GM23338 (cell line): ENCODE data around the gene MSMB. TPM values are rescaled to one million over a fixed set of nuclear protein-coding genes. Genes with fewer than 3 reads are reported as not detected.

Experiments
- ATAC-seq: fragments of 200-7000 bp; cut with Tn5 transposase; 3 replicates; pipeline ENCODE4 v1.9.1; 2020
- DNase-seq: peaks from one replicate; pipeline ENCODE4 v3.0.0-alpha.2; 2015; ENCODE audit warnings: low spot score
- H2AFZ ChIP-seq: fragments of 200-600 bp; sonication (generic); 2 replicates; pipeline ENCODE4 v1.8.0; 2016; ENCODE audit warnings: antibody characterized with exemption, mild to moderate bottlenecking, moderate library complexity
- H3F3A ChIP-seq: fragments of 200-600 bp; sonication (generic); replicated peaks from 2 replicates; pipeline ENCODE4 v1.8.0; 2017; ENCODE audit warnings: antibody characterized with exemption, mixed run types, low read depth
- H3K27ac ChIP-seq: fragments of 200-600 bp; sonication (generic); 2 replicates; pipeline ENCODE4 v1.6.1; 2016; ENCODE audit warnings: low read depth
- H3K27me3 ChIP-seq: fragments of 200-600 bp; sonication (generic); 2 replicates; pipeline ENCODE4 v1.8.0; 2016; ENCODE audit warnings: mild to moderate bottlenecking, mixed run types, moderate library complexity; ENCODE audit not compliant: insufficient read depth
- H3K36me3 ChIP-seq: fragments of 200-600 bp; sonication (generic); 2 replicates; pipeline ENCODE4 v1.8.0; 2016; ENCODE audit warnings: mild to moderate bottlenecking; ENCODE audit not compliant: insufficient read depth
- H3K4me1 ChIP-seq: fragments of 200-600 bp; sonication (generic); 2 replicates; pipeline ENCODE4 v1.8.0; 2016; ENCODE audit warnings: mild to moderate bottlenecking, moderate library complexity; ENCODE audit not compliant: insufficient read depth
- H3K4me2 ChIP-seq: fragments of 200-600 bp; sonication (generic); 2 replicates; pipeline ENCODE4 v1.7.1; 2017; ENCODE audit warnings: mixed run types
- H3K4me3 ChIP-seq: fragments of 200-600 bp; sonication (generic); 2 replicates; pipeline ENCODE4 v1.6.1; 2016; ENCODE audit warnings: mixed run types
- H3K79me2 ChIP-seq: fragments of 200-600 bp; sonication (generic); replicated peaks from 2 replicates; pipeline ENCODE4 v1.8.0; 2017; ENCODE audit warnings: mild to moderate bottlenecking; ENCODE audit not compliant: insufficient read depth
- H3K9me2 ChIP-seq: fragments of 200-600 bp; sonication (generic); 2 replicates; pipeline ENCODE4 v1.8.0; 2017; ENCODE audit not compliant: insufficient read depth
- H4K20me1 ChIP-seq: fragments of 200-600 bp; sonication (generic); replicated peaks from 2 replicates; pipeline ENCODE4 v1.8.0; 2017; ENCODE audit warnings: mild to moderate bottlenecking; ENCODE audit not compliant: insufficient read depth
- H3K27ac Mint-ChIP-seq: 2 replicates; pipeline ENCODE4 v1.8.0; 2020; ENCODE audit warnings: inconsistent platforms, mild to moderate bottlenecking, moderate library complexity, mixed read lengths
- H3K27me3 Mint-ChIP-seq: 3 replicates; pipeline ENCODE4 v1.8.0; 2022; ENCODE audit warnings: low read depth, mild to moderate bottlenecking, moderate library complexity, mixed read lengths, inconsistent platforms; ENCODE audit not compliant: insufficient read depth, poor library complexity
- H3K36me3 Mint-ChIP-seq: 3 replicates; pipeline ENCODE4 v1.8.0; 2021; ENCODE audit warnings: low read depth, mild to moderate bottlenecking, inconsistent platforms, moderate library complexity, mixed read lengths
- H3K4me1 Mint-ChIP-seq: 3 replicates; pipeline ENCODE4 v1.8.0; 2020; ENCODE audit warnings: mild to moderate bottlenecking, inconsistent platforms, mixed read lengths
- H3K4me3 Mint-ChIP-seq: 3 replicates; pipeline ENCODE4 v1.8.0; 2021; ENCODE audit warnings: moderate library complexity, mild to moderate bottlenecking, inconsistent platforms, mixed read lengths
- H3K9me3 Mint-ChIP-seq: 3 replicates; pipeline ENCODE4 v1.8.0; 2020; ENCODE audit warnings: moderate library complexity, mild to moderate bottlenecking, inconsistent platforms, mixed read lengths
- CREB1 ChIP-seq: fragments of 250-450 bp; sonication (Bioruptor Pico); IDR thresholded peaks from 2 replicates; pipeline ENCODE4 v1.5.0; 2020; ENCODE audit warnings: low read depth, mild to moderate bottlenecking, moderate library complexity
- ETS1 ChIP-seq: IDR thresholded peaks from 2 replicates; pipeline ENCODE4 v1.6.1; 2016; ENCODE audit warnings: antibody characterized with exemption
- EZH2 ChIP-seq: fragments of 200-600 bp; sonication (generic); IDR thresholded peaks from one replicate; pipeline ENCODE4 v1.8.0; 2017; ENCODE audit warnings: antibody characterized with exemption, mild to moderate bottlenecking, low read depth; ENCODE audit not compliant: unreplicated experiment
- NANOG ChIP-seq: IDR thresholded peaks from 2 replicates; pipeline ENCODE4 v1.6.1; 2016; ENCODE audit warnings: antibody characterized with exemption, borderline replicate concordance
- POLR2AphosphoS5 ChIP-seq: IDR thresholded peaks from 2 replicates; pipeline ENCODE4 v1.6.1; 2016; ENCODE audit warnings: antibody characterized with exemption, low read depth
- REST ChIP-seq: IDR thresholded peaks from one replicate; pipeline ENCODE4 v1.6.1; 2018; ENCODE audit warnings: antibody characterized with exemption; ENCODE audit not compliant: unreplicated experiment
- ZNF114 ChIP-seq: fragments of 250-450 bp; sonication (Bioruptor Pico); IDR thresholded peaks from 2 replicates; pipeline ENCODE4 v1.5.0; 2020; ENCODE audit warnings: mild to moderate bottlenecking, moderate library complexity
- ZNF331 ChIP-seq: fragments of 250-450 bp; sonication (Bioruptor Pico); IDR thresholded peaks from 2 replicates; pipeline ENCODE4 v1.5.0; 2020; ENCODE audit warnings: low read depth, mild to moderate bottlenecking, moderate library complexity
- ZNF462 ChIP-seq: fragments of 250-450 bp; sonication (Bioruptor Pico); IDR thresholded peaks from 2 replicates; pipeline ENCODE4 v1.5.0; 2020; ENCODE audit warnings: mild to moderate bottlenecking, moderate library complexity
- polyA plus RNA-seq: library from polyadenylated mRNA; unstranded; fragments of >200 nt; fragmentation: Nextera tagmentation; extraction: Ambion mirVana; gene quantifications from 2 replicates; pipeline ENCODE4 v1.2.1, GENCODE V29; 2016
- total RNA-seq: library from RNA; depleted of rRNA; stranded (reverse); fragments of >200 nt; shearing (Covaris generic); gene quantifications from 2 replicates; pipeline ENCODE4 v1.2.3, GENCODE V29; 2014

Gene MSMB
- total and polyA plus RNA-seq, 2 experiments from 2014 or later, result not detected

GRCh38 chr10:46025406-46025805 lies 20.7 kb downstream of the MSMB start (continued):
- TF ChIP-seq REST (no peak), ZNF331 (CRISPR knock-in tag) (no peak), NANOG (no peak), POLR2AphosphoS5 (no peak)

GRCh38 chr10:46024948-46025347 lies 21.1 kb downstream of the MSMB start:
- H3K36me3 Mint-ChIP-seq, result no peaks in the 10 kb centered on the region; the same call in 2 of the 3 replicates
- no peak overlapping the region for H3K27ac Mint-ChIP-seq
- Histone ChIP-seq H3K27me3 (no peaks in the 10 kb centered on the region), H2AFZ (no peak overlapping the region), H3K4me3 (no peak overlapping the region), H3K79me2 (peaks cover 90% of the 10 kb centered on the region), H4K20me1 (peaks cover 29% of the 10 kb centered on the region), H3K4me2 (no peak overlapping the region), H3K9me2 (no peaks in the 10 kb centered on the region), H3K36me3 (no peaks in the 10 kb centered on the region), H3K4me1 (peaks cover 43% of the 10 kb centered on the region), H3K27ac (no peak overlapping the region), H3F3A (no peaks in the 10 kb centered on the region)
- DNase-seq (no peak), ATAC-seq (no peak)
- H3K27me3 Mint-ChIP-seq, result no peaks in the 10 kb centered on the region
- TF ChIP-seq EZH2 (no peak), NANOG (no peak), ZNF114 (CRISPR knock-in tag) (no peak), ETS1 (no peak), POLR2AphosphoS5 (no peak)
- H3K4me3 Mint-ChIP-seq, result no peak overlapping the region
- H3K9me3 Mint-ChIP-seq, result no peaks in the 10 kb centered on the region; the same call in 2 of the 3 replicates
- peaks cover 36% of the 10 kb centered on the region for H3K4me1 Mint-ChIP-seq

GRCh38 chr10:46022978-46023702 lies 22.9 kb downstream of the MSMB start:
- H3K4me1 Mint-ChIP-seq, result peaks cover 26% of the 10 kb centered on the region
- no peak for TF ChIP-seq ZNF462
- TF ChIP-seq CREB1 (CRISPR knock-in tag), result peak; percentile 69

More at GRCh38 chr10:46022978-46023702, 22.9 kb downstream of the MSMB start:
- H3F3A ChIP-seq, result no peaks in the 10 kb centered on the region
- no peaks in the 10 kb centered on the region for H3K27me3 ChIP-seq
- H2AFZ ChIP-seq, result peak overlapping the region; percentile 83
- H3K27me3 Mint-ChIP-seq, result no peaks in the 10 kb centered on the region
- DNase-seq (peak; percentile 90), ATAC-seq (peak; percentile 94)
- H3K36me3 ChIP-seq, result no peaks in the 10 kb centered on the region
- no peaks in the 10 kb centered on the region for H3K36me3 Mint-ChIP-seq
- no peaks in the 10 kb centered on the region; the same call in 2 of the 3 replicates for H3K9me3 Mint-ChIP-seq
- H3K9me2 ChIP-seq, result no peaks in the 10 kb centered on the region
- peak overlapping the region; percentile 77 for H3K4me2 ChIP-seq
- H3K4me3 Mint-ChIP-seq, result peak overlapping the region; percentile 78
- H3K4me1 ChIP-seq, result peaks cover 37% of the 10 kb centered on the region
- H3K4me3 ChIP-seq, result peak overlapping the region; percentile 75
- peak overlapping the region; percentile 56 for H3K27ac ChIP-seq
- H4K20me1 ChIP-seq, result peaks cover 34% of the 10 kb centered on the region
- H3K27ac Mint-ChIP-seq, result peak overlapping the region; percentile 80
- H3K79me2 ChIP-seq, result peaks cover 94% of the 10 kb centered on the region
